H9 (cell line): Measurements from ENCODE around the gene ZNF385B. TPM values are rescaled to one million over a fixed set of nuclear protein-coding genes. Genes with fewer than 3 reads are reported as not detected.

Experiments
- DNase-seq: peaks from one replicate; pipeline ENCODE4 v3.0.0-alpha.2; 2017
- H2AFZ ChIP-seq: one replicate; pipeline ENCODE4 v1.6.1; 2013; ENCODE audit warnings: mild to moderate bottlenecking, low read length, control low read depth, moderate library complexity
- H2AK5ac ChIP-seq: 2 replicates; pipeline ENCODE4 v1.6.1; 2013; ENCODE audit warnings: low read length, control low read depth, mixed read lengths; ENCODE audit not compliant: insufficient read length
- H2BK120ac ChIP-seq: one replicate; pipeline ENCODE4 v1.6.1; 2013; ENCODE audit warnings: low read depth, mild to moderate bottlenecking, low read length, control low read depth, inconsistent platforms; ENCODE audit not compliant: poor library complexity, severe bottlenecking
- H2BK12ac ChIP-seq: 2 replicates; pipeline ENCODE4 v1.6.1; 2013; ENCODE audit warnings: low read length, control low read depth, mixed read lengths, low read depth; ENCODE audit not compliant: insufficient read length
- H2BK15ac ChIP-seq: 2 replicates; pipeline ENCODE4 v1.6.1; 2013; ENCODE audit warnings: low read depth, low read length, control low read depth
- H2BK20ac ChIP-seq: one replicate; pipeline ENCODE4 v1.6.1; 2013; ENCODE audit warnings: low read depth, mild to moderate bottlenecking, low read length, control low read depth, inconsistent platforms; ENCODE audit not compliant: poor library complexity, severe bottlenecking
- H2BK5ac ChIP-seq: 2 replicates; pipeline ENCODE4 v1.6.1; 2013; ENCODE audit warnings: low read length, control low read depth, mixed read lengths; ENCODE audit not compliant: insufficient read length
- H3K14ac ChIP-seq: 2 replicates; pipeline ENCODE4 v1.6.1; 2013; ENCODE audit warnings: low read length, control low read depth; ENCODE audit not compliant: insufficient read depth
- H3K18ac ChIP-seq: 2 replicates; pipeline ENCODE4 v1.6.1; 2013; ENCODE audit warnings: low read depth, mild to moderate bottlenecking, mixed read lengths, low read length, control low read depth; ENCODE audit not compliant: insufficient read length
- H3K23ac ChIP-seq: 2 replicates; pipeline ENCODE4 v1.6.1; 2013; ENCODE audit warnings: low read length, control low read depth, mixed read lengths, low read depth; ENCODE audit not compliant: insufficient read length
- H3K23me2 ChIP-seq: 2 replicates; pipeline ENCODE4 v1.6.1; 2013; ENCODE audit warnings: low read depth, mild to moderate bottlenecking, mixed read lengths, low read length, control low read depth; ENCODE audit not compliant: insufficient read length, poor library complexity, severe bottlenecking
- H3K27ac ChIP-seq: 2 replicates; pipeline ENCODE4 v1.5.1; 2013; ENCODE audit warnings: low read length, control low read depth, mixed read lengths, low read depth; ENCODE audit not compliant: insufficient read length
- H3K27me3 ChIP-seq: 2 replicates; pipeline ENCODE4 v1.6.1; 2013; ENCODE audit warnings: low read length, control low read depth, inconsistent platforms; ENCODE audit not compliant: insufficient read depth
- H3K4ac ChIP-seq: 2 replicates; pipeline ENCODE4 v1.6.1; 2013; ENCODE audit warnings: low read depth, mild to moderate bottlenecking, control low read depth, inconsistent platforms, low read length, moderate library complexity
- H3K4me1 ChIP-seq: 2 replicates; pipeline ENCODE4 v1.6.1; 2013; ENCODE audit warnings: low read length, control low read depth, inconsistent platforms; ENCODE audit not compliant: insufficient read depth
- H3K4me2 ChIP-seq: 2 replicates; pipeline ENCODE4 v1.6.1; 2013; ENCODE audit warnings: low read length, control low read depth, mixed read lengths; ENCODE audit not compliant: insufficient read length, insufficient read depth
- H3K56ac ChIP-seq: 2 replicates; pipeline ENCODE4 v1.6.1; 2013; ENCODE audit warnings: low read depth, mild to moderate bottlenecking, mixed read lengths, low read length, control low read depth; ENCODE audit not compliant: insufficient read length
- H3K79me1 ChIP-seq: 2 replicates; pipeline ENCODE4 v1.6.1; 2013; ENCODE audit warnings: low read depth, mild to moderate bottlenecking, moderate library complexity, low read length, control low read depth, inconsistent platforms; ENCODE audit not compliant: insufficient read depth, poor library complexity, severe bottlenecking
- H3K79me2 ChIP-seq: 2 replicates; pipeline ENCODE4 v1.6.1; 2013; ENCODE audit warnings: low read length, control low read depth, inconsistent platforms; ENCODE audit not compliant: insufficient read depth
- H3K9ac ChIP-seq: 2 replicates; pipeline ENCODE4 v1.6.1; 2013; ENCODE audit warnings: low read length, control low read depth, mixed read lengths; ENCODE audit not compliant: insufficient read length; ENCODE audit errors: extremely low read depth
- H3K9me3 ChIP-seq: one replicate; pipeline ENCODE4 v1.6.1; 2013; ENCODE audit warnings: low read depth, low read length, inconsistent platforms; ENCODE audit not compliant: control insufficient read depth
- H3T11ph ChIP-seq: one replicate; pipeline ENCODE4 v1.6.1; 2013; ENCODE audit warnings: mild to moderate bottlenecking, low read length, control low read depth, inconsistent platforms
- H4K20me1 ChIP-seq: one replicate; pipeline ENCODE4 v1.6.1; 2013; ENCODE audit not compliant: control insufficient read depth, insufficient read length, insufficient read depth
- H4K5ac ChIP-seq: 2 replicates; pipeline ENCODE4 v1.6.1; 2013; ENCODE audit warnings: low read depth, mild to moderate bottlenecking, mixed read lengths, low read length, control low read depth; ENCODE audit not compliant: insufficient read length
- H4K8ac ChIP-seq: replicated peaks from 2 replicates; pipeline ENCODE4 v1.6.1; 2013; ENCODE audit warnings: low read length, control low read depth, mixed read lengths, low read depth; ENCODE audit not compliant: insufficient read length
- H4K91ac ChIP-seq: 2 replicates; pipeline ENCODE4 v1.6.1; 2013; ENCODE audit warnings: low read depth, mild to moderate bottlenecking, moderate library complexity, mixed read lengths, low read length, control low read depth; ENCODE audit not compliant: insufficient read length
- H3K27ac Mint-ChIP-seq, 3 experiments: 2 replicates in 2 of 3; 3 replicates in 1 of 3; pipeline ENCODE4 v1.8.0; 2020 to 2021; ENCODE audit warnings: mixed read lengths in 3 of 3, mild to moderate bottlenecking in 1 of 3, moderate library complexity in 1 of 3
- H3K27me3 Mint-ChIP-seq: 2 replicates; pipeline ENCODE4 v1.8.0; 2021; ENCODE audit warnings: low read depth, mild to moderate bottlenecking, moderate library complexity, mixed read lengths
- H3K36me3 Mint-ChIP-seq, 3 experiments: 2 replicates in 2 of 3; 3 replicates in 1 of 3; pipeline ENCODE4 v1.8.0; 2020 to 2021; ENCODE audit warnings: low read depth in 3 of 3, mixed read lengths in 3 of 3; ENCODE audit not compliant: insufficient read depth in 1 of 3
- H3K4me1 Mint-ChIP-seq, 2 experiments: 2 replicates each; pipeline ENCODE4 v1.8.0; 2020; ENCODE audit warnings: mixed read lengths in 2 of 2
- H3K4me3 Mint-ChIP-seq, 2 experiments: 2 replicates in 1 of 2; 3 replicates in 1 of 2; pipeline ENCODE4 v1.8.0; 2020 to 2021; ENCODE audit warnings: mild to moderate bottlenecking in 2 of 2, mixed read lengths in 2 of 2, moderate library complexity in 1 of 2
- H3K9me3 Mint-ChIP-seq, 2 experiments: 2 replicates in 1 of 2; 3 replicates in 1 of 2; pipeline ENCODE4 v1.8.0; 2020; ENCODE audit warnings: mild to moderate bottlenecking in 2 of 2, mixed read lengths in 2 of 2, moderate library complexity in 1 of 2
- WGBS: extraction: QIAGEN DNeasy Blood & Tissue Kit; methylation state at CpG from one replicate; pipeline ENCODE4 v1.1.7; 2013; ENCODE audit warnings: missing lambda C conversion rate, low lambda C conversion rate, mixed read lengths; ENCODE audit not compliant: insufficient read length; ENCODE audit errors: extremely low coverage; 5-methylcytosine and 5-hydroxymethylcytosine counted together
- total RNA-seq: library from RNA; stranded (reverse); gene quantifications from 2 replicates; pipeline ENCODE4 v1.2.1, GENCODE V29; 2021
- TF ChIP-seq, protein P1 (sequence below): fragments of 200-600 bp; sonication (generic); conservative IDR thresholded peaks from 3 replicates; pipeline ENCODE4 v1.8.0; 2021; ENCODE audit warnings: antibody characterized with exemption, mild to moderate bottlenecking

Gene ZNF385B
- total RNA-seq, 1 experiment from 2014 or later: 2.1 TPM

DNA sequence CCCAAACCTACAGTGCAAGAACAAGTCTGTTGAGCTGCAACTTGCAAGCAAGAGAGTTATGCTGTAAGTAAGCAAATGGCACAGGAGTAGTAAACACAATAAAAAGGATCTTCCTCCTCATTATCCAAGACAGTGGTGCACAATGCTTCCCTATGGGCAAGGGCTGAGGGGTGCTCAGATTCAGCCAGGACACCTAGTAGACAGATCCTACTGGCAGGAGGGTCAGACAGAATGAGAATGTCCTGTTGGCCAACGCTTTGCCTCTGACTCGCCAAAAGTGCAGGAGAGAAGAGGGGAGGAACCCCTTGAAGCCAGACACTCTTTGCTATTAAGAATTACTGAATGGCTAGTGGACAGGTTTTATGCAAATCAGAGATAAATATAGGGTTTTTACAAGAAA lies 316.4 kb downstream of the ZNF385B start:
- H3K27ac Mint-ChIP-seq: no peak overlapping the region
- H3K9me3 ChIP-seq: no peaks in the 10 kb centered on the region
- no peak overlapping the region for H3K4me3 Mint-ChIP-seq

More for the DNA sequence above, 316.4 kb downstream of the ZNF385B start:
- Histone ChIP-seq H3K4me1 (no peaks in the 10 kb centered on the region; the same call in 1 of the 2 replicates), H2AFZ (no peak overlapping the region), H3K23ac (no peak overlapping the region), H2BK15ac (no peak overlapping the region), H2AK5ac (no peak overlapping the region), H3K79me1 (no peaks in the 10 kb centered on the region), H3K4ac (no peak overlapping the region), H4K91ac (no peak overlapping the region), H3K9ac (no peak overlapping the region), H3K27ac (no peak overlapping the region), H2BK20ac (no peak overlapping the region), H2BK120ac (no peak overlapping the region), H3K18ac (no peak overlapping the region), H3K56ac (no peak overlapping the region), H3K79me2 (no peaks in the 10 kb centered on the region), H2BK12ac (no peak overlapping the region), H3K27me3 (no peaks in the 10 kb centered on the region), H3K23me2 (no peaks in the 10 kb centered on the region), H2BK5ac (no peak overlapping the region), H3T11ph (no peak overlapping the region), H3K4me2 (no peak overlapping the region), H4K20me1 (no peaks in the 10 kb centered on the region), H4K8ac (no peak overlapping the region), H3K14ac (no peak overlapping the region), H4K5ac (no peak overlapping the region)
- Mint-ChIP-seq H3K27me3 (peaks cover 36% of the 10 kb centered on the region), H3K36me3 (peaks cover 0 to 15% (median 0%) of the 10 kb centered on the region in 3 experiments; a peak in 2 of 7 replicates), H3K9me3 (peaks cover 0 to 5% of the 10 kb centered on the region in 2 experiments; a peak in 3 of 5 replicates), H3K4me1 (peaks cover 27 to 36% of the 10 kb centered on the region in 2 experiments)
- TF ChIP-seq, protein P1, sequence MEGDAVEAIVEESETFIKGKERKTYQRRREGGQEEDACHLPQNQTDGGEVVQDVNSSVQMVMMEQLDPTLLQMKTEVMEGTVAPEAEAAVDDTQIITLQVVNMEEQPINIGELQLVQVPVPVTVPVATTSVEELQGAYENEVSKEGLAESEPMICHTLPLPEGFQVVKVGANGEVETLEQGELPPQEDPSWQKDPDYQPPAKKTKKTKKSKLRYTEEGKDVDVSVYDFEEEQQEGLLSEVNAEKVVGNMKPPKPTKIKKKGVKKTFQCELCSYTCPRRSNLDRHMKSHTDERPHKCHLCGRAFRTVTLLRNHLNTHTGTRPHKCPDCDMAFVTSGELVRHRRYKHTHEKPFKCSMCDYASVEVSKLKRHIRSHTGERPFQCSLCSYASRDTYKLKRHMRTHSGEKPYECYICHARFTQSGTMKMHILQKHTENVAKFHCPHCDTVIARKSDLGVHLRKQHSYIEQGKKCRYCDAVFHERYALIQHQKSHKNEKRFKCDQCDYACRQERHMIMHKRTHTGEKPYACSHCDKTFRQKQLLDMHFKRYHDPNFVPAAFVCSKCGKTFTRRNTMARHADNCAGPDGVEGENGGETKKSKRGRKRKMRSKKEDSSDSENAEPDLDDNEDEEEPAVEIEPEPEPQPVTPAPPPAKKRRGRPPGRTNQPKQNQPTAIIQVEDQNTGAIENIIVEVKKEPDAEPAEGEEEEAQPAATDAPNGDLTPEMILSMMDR: no peak
- no peak for DNase-seq
- no CpG with 5 or more reads among the region's 2 CpGs for WGBS
